Stimulated activated CD8-positive, alpha-beta memory T cell treated with anti-CD3 and anti-CD28 coated beads, Interleukin-2, amount 100 ng/mL, for 1 hour (primary cell): Measurements from ENCODE around the gene CCDC152.

Source experiments
- DNase-seq, 2 donors: peaks; one replicate each; pipeline ENCODE4 v3.0.0-alpha.2; 2020; ENCODE audit warnings: low read depth in 2 of 2

CCDC152 gene

DNA sequence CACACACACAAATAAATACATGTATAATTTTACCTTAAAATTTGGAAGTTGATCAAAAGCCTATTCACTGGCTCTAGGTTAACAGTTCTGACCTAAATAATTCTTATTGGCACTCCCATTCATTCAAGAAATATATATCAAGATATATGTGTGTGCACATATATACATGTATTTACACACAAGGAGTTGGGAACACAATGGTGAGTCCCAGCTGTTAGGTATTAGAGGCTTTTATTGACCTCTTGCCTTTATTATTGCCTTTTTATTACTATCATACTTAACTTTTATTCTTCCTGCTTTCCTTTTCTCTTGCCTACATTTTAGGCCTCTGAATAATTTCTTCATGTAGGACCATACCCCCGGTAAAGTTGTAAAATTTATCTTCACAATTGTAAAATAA lies 25.0 kb downstream of the CCDC152 start:
- no peak for DNase-seq

GRCh38 chr5:42784132-42784531 lies 27.5 kb downstream of the CCDC152 start:
- DNase-seq, result no peak

- DNase-seq, result no peak
Measured at GRCh38 chr5:42785756-42786155, 29.1 kb downstream of the CCDC152 start.

GRCh38 chr5:42787073-42787472 lies 30.5 kb downstream of the CCDC152 start:
- no peak for DNase-seq

DNA sequence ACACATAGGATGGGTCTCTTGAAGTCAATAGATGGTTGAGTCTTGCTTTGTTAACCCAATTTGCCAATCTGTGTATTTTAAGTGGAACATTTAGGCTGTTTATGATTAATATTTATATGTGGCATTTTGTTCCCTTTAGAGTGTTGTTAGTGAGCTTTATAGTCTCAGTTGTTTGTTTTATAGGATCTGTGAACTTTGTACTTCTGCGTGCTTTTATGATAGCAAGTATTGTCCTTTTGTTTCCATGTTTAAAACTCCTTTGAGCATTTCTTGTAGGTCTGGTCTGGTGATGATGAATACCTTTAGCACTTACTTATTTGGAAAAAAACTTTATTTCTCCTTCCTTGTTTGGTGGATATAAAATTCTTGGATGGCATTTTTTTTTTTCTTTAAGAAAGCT lies 31.2 kb downstream of the CCDC152 start:
- DNase-seq, result no peak

DNA sequence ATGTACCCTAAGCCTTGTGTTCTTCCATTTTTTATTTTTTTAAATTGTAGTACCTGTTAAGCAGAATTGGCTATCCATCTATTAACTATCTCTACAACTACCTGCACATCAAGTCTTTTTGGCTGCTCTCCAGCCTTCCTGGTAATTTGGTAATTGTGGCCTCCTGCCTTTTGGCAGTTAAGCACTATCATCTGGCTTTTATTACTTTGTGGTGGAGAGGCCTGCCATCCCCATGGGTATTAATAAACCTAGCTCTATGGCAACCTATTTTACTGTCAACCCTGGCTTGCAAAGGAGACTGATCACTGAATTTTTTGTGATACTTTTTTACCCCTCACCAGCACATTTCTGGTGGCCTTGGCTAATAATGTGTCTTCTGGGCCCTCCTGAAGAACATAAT lies 34.5 kb downstream of the CCDC152 start:
- no peak for DNase-seq

DNA sequence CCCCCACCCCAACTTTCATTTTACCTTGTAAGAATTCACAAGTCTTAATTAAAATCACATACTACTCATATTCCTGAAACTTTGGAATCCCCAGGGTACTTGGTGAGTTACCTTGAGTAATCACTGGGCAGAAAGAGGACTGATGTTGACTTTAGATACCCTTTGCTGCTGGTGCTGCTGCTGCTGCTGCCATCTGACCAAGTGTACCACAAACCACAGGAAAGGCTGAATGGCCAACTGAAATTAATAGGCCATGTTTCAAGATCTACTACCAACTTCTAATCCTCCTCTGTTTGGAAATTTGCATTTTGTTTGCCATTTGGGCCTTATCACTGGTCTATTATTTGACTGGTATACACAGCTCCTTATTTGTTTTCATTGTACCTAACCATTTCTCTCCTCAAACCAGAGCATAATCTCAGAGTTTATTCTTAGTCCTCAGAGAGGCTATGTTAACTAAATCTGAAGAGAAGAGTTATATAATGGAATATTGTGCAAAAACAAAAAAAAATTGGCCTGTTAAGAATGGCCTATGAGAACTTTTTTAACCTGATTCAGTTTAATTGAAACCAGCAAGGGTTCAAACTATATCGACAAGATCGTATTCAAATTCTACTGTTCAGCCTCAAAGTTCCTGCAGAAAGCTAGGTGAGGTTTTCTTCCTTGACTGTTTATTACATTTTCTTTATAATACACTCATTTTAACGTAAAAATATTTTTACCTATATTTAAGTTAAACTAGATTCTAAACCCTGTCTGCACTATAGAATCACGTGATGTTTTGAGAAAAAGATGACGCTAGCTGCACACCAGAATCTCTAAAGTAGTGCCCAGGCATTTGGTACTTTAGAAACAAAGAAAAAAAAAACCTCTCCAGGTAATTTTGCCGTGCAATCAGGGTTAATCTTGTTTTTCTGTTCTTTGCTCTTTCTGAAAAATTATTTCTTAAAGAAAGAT lies 41.9 kb downstream of the CCDC152 start:
- DNase-seq, result no peak

- DNase-seq, result no peak
Measured at GRCh38 chr5:42799241-42799608, 42.6 kb downstream of the CCDC152 start.

GRCh38 chr5:42799668-42800114 lies 43.1 kb downstream of the CCDC152 start:
- DNase-seq, result no peak

GRCh38 chr5:42800748-42801330 lies 44.2 kb downstream of the CCDC152 start:
- no peak for DNase-seq

DNA sequence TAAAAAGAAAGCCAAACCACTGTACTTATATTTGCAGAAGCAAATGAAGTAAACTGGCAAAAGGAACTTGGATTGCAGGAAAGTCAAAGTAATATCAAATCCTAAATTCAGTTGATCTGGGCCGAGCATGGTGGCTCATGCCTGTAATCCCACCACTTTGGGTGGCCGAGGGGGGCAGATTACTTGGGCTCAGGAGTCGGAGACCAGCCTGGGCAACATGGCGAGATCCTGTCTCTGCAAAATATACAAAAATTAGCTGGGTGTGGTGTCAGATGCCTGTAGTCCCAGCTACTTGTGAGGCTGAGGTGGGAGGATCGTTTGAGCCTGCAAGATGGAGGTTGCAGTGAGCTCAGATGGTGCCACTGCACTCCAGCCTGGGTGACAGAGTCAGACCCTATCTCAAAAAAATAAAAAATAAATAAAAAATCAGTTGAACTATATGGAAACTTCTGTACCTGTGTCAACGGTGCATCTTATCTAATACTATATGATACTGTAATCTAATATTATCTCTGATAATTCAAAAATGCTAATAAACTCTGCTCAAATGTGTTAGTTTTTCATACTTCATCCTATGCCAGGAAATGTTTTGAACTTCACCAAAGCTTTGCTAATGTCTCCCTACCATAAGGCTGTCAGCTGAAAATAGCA lies 45.0 kb downstream of the CCDC152 start:
- DNase-seq, result no peak

DNA sequence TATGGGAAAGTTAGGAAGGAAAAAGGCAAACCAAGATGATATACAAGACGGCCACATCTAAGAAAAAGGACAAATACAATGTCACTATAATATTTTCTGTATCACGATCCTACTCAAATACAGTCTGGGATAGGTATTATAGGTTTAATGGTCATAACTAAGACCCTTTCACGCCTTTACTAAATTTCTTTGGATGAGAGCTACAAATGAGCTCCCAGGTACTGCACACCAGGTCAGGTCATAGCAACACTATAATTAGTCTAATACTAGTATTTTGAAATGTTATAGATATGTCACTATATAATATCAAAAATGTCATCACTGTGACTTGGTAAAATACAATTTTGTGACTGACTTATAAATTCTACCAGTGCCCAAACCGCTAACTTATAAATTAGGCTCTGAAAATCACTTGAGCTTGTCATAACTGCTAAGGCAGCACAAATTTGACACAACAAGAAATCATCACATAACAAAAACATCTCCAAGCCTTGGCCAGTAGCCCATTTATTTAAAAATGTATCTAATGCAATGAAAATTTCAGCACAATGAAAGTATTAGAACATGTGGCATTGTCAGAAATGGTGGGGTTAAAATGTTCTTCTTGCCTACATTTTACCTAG lies 48.2 kb downstream of the CCDC152 start:
- DNase-seq, result no peak

- no peak for DNase-seq
Measured at GRCh38 chr5:42806004-42806700, 49.5 kb downstream of the CCDC152 start.

DNA sequence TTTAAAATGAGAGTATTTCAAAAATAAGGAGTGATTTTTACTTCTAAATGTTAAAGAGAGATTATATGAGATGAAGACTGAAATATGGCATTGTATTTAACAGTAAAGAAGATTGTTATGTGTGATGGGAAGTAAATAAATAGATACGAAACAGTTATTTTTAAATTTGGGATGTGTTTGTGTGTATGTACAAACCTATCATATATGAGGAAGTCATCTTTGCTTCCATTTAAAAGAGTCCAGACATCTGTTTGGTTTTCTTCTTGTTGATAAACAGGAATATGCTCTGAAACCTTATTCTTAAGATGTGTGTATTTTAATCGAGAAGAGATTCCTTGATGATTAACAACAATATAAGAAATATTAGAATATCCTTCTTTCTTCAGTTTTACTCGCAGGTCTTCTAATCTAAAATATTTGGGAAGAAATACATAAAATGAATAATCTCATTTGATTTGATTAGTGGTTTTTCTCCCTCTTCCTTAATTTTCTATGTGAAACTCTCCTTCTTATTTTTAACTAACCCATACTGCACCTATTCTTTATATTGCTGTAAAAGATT lies 50.2 kb downstream of the CCDC152 start:
- no peak for DNase-seq

DNA sequence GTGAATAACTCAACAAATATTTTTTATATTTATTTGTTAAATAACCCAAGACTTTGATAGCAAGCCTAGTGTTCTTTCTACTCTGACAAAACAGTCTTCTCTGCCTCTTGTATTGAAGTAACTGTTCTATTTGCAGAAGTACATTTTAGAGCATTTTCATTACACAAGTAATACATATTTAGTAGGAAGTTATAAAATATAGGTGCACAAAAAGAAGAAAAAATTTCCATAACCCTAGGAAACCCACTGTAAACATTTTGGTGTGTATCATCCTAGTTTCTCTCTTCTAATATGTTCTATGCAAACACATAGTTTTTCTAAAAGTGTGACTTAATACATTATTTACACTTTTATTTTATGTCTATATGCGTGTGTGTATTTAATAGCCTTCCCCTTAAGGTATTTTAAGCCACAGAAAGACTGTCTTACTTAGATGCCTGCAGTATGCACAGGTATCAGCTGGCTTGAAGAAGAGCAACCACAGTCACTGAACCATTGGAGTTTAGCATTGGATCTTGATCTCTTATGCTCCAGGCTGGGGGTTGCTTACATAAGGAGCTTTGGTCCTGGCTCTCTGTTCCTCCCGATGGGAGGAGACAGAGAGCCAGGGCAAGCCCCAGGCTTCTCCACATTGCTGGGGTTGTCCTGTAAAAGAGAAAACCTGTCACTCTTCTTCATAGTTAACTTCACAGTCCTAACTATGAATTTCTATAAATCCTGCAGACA lies 51.3 kb downstream of the CCDC152 start:
- no peak for DNase-seq

- no peak for DNase-seq
Measured at GRCh38 chr5:42808888-42809611, 52.4 kb downstream of the CCDC152 start.

GRCh38 chr5:42810834-42811590 lies 54.4 kb downstream of the CCDC152 start:
- no peak for DNase-seq

DNA sequence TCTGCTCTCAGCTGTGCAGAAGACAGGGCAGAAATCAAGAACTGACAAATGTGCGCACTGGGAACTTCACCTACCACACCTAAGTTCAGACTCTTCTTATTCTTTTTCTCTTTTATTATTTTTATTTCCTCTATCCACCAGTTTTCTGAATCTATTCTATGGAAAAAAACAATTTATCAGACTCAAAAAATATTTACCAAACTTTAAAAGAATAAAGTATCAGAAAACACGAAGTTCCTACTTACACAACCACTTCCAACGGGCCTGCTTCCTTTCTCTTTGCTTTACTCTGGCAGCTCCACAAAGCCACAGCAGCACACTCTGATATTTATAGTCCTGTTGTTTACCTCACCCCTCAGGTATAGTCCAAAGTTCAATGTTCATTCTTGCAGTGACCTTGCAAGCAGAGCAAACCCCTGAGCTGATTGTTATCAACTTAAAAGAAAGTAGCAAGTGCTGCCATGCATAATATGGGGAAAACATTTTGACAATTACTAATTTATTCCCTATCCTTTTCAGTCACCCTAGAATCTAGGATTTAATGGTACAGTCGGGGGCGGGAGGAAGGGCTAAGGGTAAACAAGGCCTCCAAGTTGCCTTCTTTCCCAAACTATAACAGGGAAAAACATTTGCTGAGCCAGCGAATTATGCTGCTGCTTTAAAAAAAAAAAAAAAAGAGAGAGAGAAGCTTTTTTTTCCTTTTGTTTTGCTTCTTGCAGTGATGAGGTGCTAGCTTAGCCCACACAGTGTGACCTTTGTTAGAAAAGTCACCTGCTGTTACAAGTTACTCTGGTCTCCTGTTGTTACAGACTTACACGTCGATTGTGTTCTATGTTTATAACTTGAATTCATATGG lies 55.2 kb downstream of the CCDC152 start, which contains the start of gene SELENOP:
Gene SELENOP (minus strand): TSS at position 302 of the 856 bp plus-strand sequence. CDS start 3,539 bp downstream, outside the sequence.
- no peak for DNase-seq
